NCI-H748 (cell line): ENCODE measurements around the gene TTC38.

ENCODE experiments used
- DNase-seq: peaks from one replicate; lab custom pipeline; 2025; ENCODE audit not compliant: unreplicated experiment; lab: John Stamatoyannopoulos, UW

The TTC38 gene

GRCh38 chr22:46267431-46268279 is at the start of gene TTC38:
Gene TTC38, plus strand, starts transcription at chr22:46268008. Its CDS starts 32 bp downstream, at chr22:46268040.
- DNase-seq: peak; percentile 72

GRCh38 chr22:46219636-46220035 is 48.2 kb upstream of the TTC38 start:
- peak; percentile 72 for DNase-seq

DNA sequence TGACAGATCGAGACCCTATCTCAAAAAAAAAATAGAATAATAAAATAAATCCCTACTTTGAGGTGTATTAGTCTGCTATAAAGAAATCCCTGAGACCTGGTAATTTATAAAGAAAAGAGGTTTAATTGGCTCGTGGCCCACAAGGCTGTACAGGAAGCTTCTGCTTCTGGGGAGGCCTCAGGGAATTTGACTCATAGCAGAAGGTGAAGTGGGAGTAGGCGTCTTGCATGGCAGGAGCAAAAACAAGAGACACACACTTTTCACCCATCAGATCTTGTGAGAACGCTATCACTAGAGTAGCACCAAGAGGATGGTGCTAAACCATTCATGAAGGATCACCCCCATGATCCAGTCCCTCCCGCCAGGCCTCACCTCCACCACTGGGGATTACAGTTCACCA is 46.9 kb upstream of the TTC38 start:
- no peak for DNase-seq

GRCh38 chr22:46224044-46224897 is 43.5 kb upstream of the TTC38 start:
- DNase-seq: no peak

- no peak for DNase-seq
Observed at GRCh38 chr22:46224898-46225290, 42.9 kb upstream of the TTC38 start.

DNA sequence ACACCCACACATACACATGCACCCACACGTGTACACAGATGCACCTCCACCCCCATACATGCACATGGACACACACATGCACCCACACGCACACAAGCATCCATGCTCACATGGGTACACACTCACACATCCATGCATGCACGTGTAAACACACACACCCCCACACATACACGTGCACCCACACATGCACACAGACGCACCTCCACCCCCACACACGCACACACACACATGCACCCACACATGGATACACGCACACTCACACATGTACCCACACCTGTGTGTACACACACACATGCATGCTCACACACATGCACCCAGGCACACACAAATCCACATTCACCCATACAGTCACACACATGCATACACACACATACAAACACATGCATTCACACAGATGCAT is 42.2 kb upstream of the TTC38 start:
- no peak for DNase-seq

DNA sequence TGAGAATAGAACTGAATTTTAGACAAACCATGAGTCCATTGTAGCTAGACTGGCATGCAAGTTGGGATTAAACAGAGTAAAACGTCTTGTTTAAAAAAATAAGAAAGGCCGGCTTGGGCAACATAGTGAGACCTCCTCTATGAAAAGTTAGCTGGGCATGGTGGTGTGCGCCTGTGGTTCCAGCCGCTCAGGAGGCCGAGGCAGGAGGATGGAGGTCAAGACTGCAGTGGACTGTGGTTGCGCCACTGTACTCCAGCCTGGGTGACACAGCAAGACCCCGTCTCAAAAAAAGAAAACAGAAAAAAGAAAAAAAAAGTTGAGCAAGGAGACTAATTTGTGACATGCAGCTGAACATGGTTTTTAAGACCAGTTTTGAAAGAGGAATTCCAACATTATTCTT is 41.2 kb upstream of the TTC38 start:
- DNase-seq: no peak

- no peak for DNase-seq
Observed at GRCh38 chr22:46229701-46230100, 38.1 kb upstream of the TTC38 start.

GRCh38 chr22:46230262-46230901 is 37.4 kb upstream of the TTC38 start:
- no peak for DNase-seq

DNA sequence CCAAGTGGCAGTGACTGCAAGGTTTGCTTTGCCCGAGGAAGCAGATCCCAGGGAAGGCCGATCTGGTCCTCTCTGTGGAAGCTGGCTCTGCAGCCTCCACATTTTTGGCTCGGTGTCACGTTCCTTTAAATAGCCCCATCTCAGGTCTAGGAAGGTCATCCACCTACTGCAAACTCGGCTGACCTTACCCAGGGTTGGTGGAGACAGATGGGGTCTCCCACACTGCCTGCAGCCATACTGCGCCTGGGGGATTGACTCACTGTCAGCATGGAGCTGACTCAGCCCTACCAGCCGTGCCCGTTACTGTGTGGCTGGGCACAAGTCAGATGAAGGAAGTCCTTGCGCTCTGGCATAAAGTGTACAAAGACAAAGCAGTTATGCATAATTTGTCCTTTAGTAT is 34.6 kb upstream of the TTC38 start:
- peak; percentile 32 for DNase-seq

DNA sequence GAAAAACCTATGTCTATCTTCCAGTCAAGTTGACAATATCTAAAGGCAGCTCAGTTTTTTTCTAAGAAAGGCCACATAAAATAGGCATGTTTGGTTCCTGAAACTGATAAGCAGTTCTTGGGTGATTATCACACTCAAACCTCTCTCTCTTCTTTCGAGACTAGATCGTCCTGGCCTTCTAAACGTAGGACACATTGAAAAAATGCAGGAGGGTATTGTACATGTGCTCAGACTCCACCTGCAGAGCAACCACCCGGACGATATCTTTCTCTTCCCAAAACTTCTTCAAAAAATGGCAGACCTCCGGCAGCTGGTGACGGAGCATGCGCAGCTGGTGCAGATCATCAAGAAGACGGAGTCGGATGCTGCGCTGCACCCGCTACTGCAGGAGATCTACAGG is 32.8 kb upstream of the TTC38 start:
- no peak for DNase-seq

- DNase-seq: no peak
Observed at GRCh38 chr22:46237453-46238124, 30.2 kb upstream of the TTC38 start.

GRCh38 chr22:46238541-46238940 is 29.3 kb upstream of the TTC38 start:
- DNase-seq: no peak

- no peak for DNase-seq
Observed at GRCh38 chr22:46239261-46240048, 28.4 kb upstream of the TTC38 start.

DNA sequence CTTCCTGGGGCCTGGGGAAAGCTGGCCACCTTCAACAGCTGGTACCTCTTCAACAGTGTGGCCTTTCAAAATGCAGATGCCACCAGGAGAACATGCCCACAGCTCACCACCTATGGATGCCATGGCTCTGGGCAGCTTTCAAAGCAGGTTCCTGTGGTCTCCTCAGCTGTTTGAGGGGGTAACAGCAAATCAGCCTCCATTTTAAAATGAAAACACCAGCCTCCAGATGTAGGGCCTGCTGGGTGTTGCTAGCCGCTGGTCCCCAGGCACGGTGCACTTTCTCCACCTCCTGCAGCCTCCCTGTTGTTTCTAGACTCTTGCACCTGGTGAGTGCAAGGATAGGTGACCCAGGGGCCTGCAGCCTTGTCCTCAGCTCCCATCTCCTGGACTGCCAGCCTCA is 27.7 kb upstream of the TTC38 start:
- no peak for DNase-seq

DNA sequence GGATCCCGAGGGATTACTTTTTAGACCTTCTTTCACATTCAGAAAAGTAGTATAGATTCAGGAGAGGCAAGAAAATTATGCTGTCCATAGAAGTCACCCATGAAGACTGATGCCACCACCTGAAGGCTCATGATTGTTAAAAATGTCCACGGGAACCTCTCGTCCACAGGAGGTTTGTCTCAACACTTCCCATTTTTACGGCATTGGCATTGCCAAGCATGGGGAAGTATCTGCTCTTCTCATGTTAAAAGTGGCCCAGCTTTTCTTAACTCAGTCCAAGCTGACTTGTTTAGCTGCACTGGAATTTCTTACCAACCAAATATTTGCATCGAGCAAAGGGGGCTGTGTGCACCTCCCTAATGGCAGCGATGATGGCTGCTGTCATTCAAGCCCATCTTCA is 27.3 kb upstream of the TTC38 start:
- no peak for DNase-seq

DNA sequence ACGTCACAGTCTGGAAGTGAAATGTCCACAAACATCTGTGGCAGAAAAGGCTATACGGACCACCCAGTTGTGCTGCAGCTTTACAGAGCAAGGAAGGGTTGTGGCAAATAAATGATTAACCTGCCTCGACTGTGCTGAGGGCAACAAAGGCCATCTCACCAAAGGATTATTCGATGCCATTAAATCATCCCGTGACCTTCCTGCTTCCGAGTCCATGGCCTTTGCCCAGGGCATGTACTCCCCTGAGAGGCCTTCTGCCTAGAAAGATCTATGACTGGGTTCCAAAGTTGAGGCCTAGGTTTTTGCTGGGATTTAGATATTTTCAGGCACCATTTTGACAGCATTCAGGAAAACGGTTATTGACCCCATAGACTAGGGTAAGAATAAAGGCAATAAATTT is 26.9 kb upstream of the TTC38 start:
- no peak for DNase-seq

- DNase-seq: no peak
Observed at GRCh38 chr22:46241396-46242007, 26.3 kb upstream of the TTC38 start.

DNA sequence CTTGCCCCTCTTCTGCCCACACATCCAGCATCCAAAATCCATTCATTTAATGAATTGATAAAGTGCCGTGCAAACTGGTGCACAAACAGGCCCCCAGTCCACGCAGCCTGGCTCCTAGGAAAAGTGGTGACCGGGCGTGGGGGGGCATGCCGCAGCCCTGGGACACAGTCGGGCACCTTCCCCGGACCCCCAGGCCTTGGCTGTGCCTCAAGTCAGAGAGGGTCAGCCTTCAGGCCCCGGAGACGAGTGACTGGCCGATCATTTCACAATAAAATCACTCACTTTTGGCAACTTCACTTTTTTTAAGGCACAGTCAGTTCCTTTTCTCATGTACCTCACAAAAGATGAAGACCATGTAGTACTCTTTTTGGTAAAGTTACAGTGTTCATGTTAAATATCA is 25.7 kb upstream of the TTC38 start:
- DNase-seq: no peak

- DNase-seq: no peak
Observed at GRCh38 chr22:46244771-46245170, 23.0 kb upstream of the TTC38 start.
